ENCODE measurements around the gene PROX2. TPM values are rescaled to one million over a fixed set of nuclear protein-coding genes. Genes with fewer than 3 reads are reported as not detected.

PROX2 gene
- total and polyA plus RNA-seq, 9 of the 15 experiments (the other 6 are each of a cell fraction or from before 2014, with no cell fraction given), result not detected

DNA sequence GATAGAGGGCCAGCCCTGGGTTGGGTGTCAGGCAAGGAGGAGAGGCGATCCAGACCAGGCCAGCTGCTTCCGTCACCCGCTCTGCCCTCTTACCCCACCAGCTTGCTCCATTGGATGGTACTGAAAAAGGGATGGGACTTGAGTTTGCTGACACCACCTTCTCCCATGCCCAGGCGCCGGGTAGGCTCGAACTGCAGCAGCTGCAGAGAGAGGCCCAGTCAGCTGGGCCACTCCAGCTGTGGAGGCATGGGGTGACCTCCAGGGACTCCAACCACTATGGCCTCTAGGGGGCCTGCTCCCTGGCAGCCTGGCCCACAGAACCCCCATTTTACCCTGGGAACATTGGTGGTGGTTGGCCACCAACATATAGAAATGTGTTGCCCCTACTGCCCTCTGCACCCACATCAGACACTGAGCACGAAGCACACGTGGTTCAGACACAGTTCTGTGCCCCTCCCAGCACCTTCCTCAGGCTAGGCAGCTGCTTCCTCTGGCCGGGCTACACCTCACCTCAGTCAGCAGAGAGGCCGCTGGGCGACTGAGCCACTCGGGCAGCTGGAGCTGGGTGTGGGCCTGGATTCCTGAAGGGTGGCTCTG lies 31.1 kb upstream of the PROX2 start (continued):
- TF ChIP-seq ZNF318 (IDR thresholded peaks at IDR 0.05; ENCODE audit: borderline replicate concordance in 1 of 2, low read depth in 1 of 2), result no peak
